Duodenal mucosa (tissue), 2 donors: ENCODE results near the gene SLC38A3.
"Not testable (repeated sequence)": the region's sequence is repeated elsewhere in the genome, so short reads cannot be mapped to it uniquely, and the experiment has no call there.

Experiments used
- H3K27ac ChIP-seq: one replicate; pipeline ENCODE4 v1.7.0; 2013; ENCODE audit warnings: low read depth, low read length
- H3K27me3 ChIP-seq, 2 donors: one replicate each; pipeline ENCODE4 v1.7.0; 2013; ENCODE audit warnings: low read length in 2 of 2, control low read depth in 1 of 2; ENCODE audit not compliant: insufficient read depth in 2 of 2, control insufficient read depth in 1 of 2
- H3K36me3 ChIP-seq, 2 donors: one replicate each; pipeline ENCODE4 v1.7.0; 2013; ENCODE audit warnings: low read length in 2 of 2, control low read depth in 1 of 2; ENCODE audit not compliant: insufficient read depth in 2 of 2, control insufficient read depth in 1 of 2
- H3K4me1 ChIP-seq, 2 donors: one replicate each; pipeline ENCODE4 v1.7.0; 2013; ENCODE audit warnings: low read length in 2 of 2, control low read depth in 1 of 2; ENCODE audit not compliant: insufficient read depth in 2 of 2, control insufficient read depth in 1 of 2
- H3K4me3 ChIP-seq, 2 donors: one replicate each; pipeline ENCODE4 v1.7.0; 2013; ENCODE audit warnings: low read length in 2 of 2, low read depth in 1 of 2
- H3K9ac ChIP-seq, 2 donors: one replicate each; pipeline ENCODE4 v1.7.0; 2013; ENCODE audit warnings: low read length in 2 of 2, low read depth in 1 of 2
- H3K9me3 ChIP-seq, 2 donors: one replicate each; pipeline ENCODE4 v1.7.0; 2013; ENCODE audit warnings: low read length in 2 of 2, control low read depth in 1 of 2; ENCODE audit not compliant: control insufficient read depth in 1 of 2

Gene SLC38A3

DNA sequence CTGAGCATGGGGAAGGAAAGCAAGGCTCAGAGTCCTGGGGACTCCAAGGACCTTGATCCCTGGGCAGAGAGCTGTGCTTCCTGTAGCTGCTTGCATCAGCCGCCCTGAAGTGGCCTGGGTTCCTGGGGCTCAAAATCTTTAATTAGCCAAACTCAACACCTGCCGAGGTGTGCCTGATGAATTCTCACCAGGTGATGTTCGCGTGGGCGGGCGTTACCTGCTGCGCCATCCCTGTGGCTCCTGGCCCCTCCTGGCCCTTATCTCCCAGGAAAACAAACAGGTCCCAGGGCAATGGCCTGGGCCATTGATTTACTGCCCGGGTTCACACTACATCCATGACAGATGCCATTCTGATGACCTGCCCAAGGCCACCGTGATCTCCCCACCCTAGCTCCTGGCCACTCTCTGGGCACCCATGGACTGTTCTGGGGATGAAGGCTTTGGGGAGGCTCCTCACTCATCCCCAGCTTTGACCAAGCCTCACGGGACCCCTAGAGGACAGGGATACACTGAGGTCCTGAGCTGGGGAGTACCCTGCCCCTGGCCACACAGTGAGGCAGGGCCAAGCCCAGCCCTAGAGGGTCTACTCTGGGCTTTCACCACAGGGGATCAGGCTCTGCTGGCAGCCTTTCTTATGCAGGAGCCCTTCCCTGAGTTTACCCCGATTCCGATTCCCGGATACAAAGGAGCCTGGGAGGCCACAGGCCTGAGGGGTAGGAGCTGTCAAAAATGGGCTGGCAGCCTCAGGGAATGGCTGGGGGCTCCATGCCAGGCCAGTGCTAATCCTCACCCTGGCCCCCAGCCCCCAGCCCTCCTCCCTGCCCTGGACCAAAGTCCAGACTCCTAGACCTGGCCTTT, 5.7 kb downstream of the SLC38A3 start:
- Histone ChIP-seq H3K27ac (no peak overlapping the region), H3K9me3 (no peaks in the 10 kb centered on the region), H3K36me3 (no peaks in the 10 kb centered on the region), H3K4me1 (peaks cover 15 to 21% of the 10 kb centered on the region in 2 donors), H3K4me3 (no peak overlapping the region), H3K27me3 (peaks cover 0 to 12% of the 10 kb centered on the region in 2 donors), H3K9ac (no peak overlapping the region)

DNA sequence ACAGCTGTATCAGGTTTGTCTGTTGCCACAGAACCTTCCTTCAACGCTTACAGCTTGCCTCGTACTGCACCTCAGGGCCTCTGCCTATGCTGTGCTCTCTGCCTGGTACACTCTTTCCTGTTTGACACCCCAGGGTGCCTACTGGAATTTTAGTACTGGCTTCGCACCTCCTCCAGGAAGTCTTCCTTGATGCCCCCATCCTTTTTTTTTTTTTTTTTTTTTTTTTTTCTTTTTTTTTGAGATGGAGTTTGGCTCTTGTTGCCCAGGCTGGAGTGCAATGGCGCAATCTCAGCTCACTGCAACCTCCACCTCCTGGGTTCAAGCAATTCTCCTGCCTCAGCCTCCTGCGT, 6.3 kb downstream of the SLC38A3 start:
- H3K4me1 ChIP-seq: peaks cover 15 to 17% of the 10 kb centered on the region in 2 donors
- H3K27me3 ChIP-seq: not testable (repeated sequence)

DNA sequence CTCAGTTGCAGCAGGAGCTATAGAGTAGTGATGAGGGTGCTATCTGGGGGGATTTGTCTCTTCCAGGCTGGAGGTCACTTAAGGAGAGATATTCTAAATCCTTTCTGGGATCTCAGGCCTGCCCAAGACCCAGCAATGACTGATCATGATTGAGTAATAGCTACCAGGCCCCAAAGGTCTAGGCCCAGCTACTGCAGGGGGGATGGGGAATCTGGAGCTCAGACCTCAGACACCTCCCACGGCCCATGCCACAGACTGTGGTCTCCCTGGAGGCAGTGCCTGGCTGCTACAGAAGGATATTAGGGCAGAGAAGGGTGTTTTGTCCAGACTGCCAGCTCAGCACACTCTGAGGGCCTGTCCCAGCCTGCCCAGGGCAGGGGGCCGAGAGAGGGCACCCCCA, 6.9 kb downstream of the SLC38A3 start:
- Histone ChIP-seq H3K27me3 (peaks cover 0 to 1% of the 10 kb centered on the region in 2 donors), H3K36me3 (no peaks in the 10 kb centered on the region), H3K9ac (no peak overlapping the region), H3K4me3 (no peak overlapping the region), H3K27ac (no peak overlapping the region), H3K9me3 (no peaks in the 10 kb centered on the region), H3K4me1 (peaks cover 15 to 17% of the 10 kb centered on the region in 2 donors)

More for the DNA sequence above, 6.3 kb downstream of the SLC38A3 start:
- not testable (repeated sequence) for H3K4me3 ChIP-seq, H3K27ac ChIP-seq, H3K9ac ChIP-seq, H3K9me3 ChIP-seq, H3K36me3 ChIP-seq

DNA sequence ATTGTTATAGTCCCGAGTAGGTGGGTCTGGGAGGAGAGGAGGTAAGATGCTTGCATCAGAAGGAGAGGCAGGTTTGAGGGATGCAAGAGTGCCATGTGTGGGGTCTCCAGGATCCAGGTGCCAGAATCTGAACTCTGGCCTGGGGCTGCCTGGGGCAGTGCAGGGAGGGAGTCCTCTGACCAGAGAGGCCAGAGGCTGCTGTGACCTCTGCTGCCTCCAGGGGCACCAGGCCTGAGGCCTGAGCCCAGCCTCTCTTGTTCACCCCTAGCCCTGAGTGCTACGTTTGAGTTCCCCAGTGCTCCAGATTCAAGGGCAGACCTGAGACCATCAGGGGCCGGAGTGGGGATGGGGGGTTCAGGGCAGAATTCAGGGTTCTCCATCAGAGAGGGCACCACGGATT, 7.4 kb downstream of the SLC38A3 start:
- Histone ChIP-seq H3K4me1 (peaks cover 15 to 17% of the 10 kb centered on the region in 2 donors), H3K9ac (no peak overlapping the region), H3K9me3 (no peaks in the 10 kb centered on the region), H3K36me3 (no peaks in the 10 kb centered on the region), H3K27me3 (no peaks in the 10 kb centered on the region), H3K27ac (no peak overlapping the region), H3K4me3 (no peak overlapping the region)

DNA sequence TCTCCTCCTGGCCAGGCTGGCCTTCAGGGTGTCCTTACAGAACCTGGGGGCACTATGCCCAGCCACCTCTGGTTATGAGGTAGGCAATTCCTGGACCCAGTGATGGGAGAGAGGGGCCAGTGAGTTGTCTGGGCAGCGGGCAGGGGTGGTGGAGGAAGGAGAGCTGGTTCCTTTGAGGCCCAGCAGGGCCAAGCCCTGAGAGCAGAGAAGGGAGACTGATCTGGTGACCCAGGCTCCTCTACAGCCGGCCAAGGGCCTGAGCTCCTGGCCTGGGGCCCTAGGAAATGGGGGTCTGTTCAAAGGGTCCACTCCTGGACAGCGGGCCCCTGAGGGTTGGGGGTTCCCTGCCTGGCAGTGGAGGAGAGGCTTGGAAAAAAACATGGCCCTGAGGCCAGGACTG, 7.9 kb downstream of the SLC38A3 start:
- no peak overlapping the region for H3K9ac ChIP-seq
- H3K9me3 ChIP-seq: no peaks in the 10 kb centered on the region
- no peak overlapping the region for H3K4me3 ChIP-seq
- no peaks in the 10 kb centered on the region for H3K27me3 ChIP-seq
- peaks cover 15 to 17% of the 10 kb centered on the region in 2 donors for H3K4me1 ChIP-seq
- H3K36me3 ChIP-seq: no peaks in the 10 kb centered on the region
- no peak overlapping the region for H3K27ac ChIP-seq

DNA sequence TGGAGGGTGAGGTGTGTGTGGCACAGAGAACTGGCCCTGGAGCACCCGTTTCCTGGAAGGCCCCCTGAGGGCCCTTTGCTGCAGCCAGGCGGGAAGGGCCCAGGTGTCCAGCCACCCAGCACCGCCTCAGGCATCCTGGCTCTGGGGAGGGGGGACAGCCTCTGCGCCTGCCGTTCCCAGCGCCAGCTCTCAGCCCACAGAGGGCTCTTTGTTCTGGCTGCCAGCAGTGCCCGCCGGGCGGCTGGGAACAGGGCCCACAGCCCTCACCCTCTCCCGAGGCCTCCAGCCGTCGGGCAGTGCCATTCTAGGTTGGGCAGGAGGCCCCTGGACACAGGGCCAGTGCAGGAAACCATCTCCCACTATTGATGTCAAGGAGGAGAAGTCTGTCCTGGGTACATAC, 8.3 kb downstream of the SLC38A3 start:
- H3K36me3 ChIP-seq: no peaks in the 10 kb centered on the region
- H3K9ac ChIP-seq: no peak overlapping the region
- no peaks in the 10 kb centered on the region for H3K27me3 ChIP-seq
- peaks cover 15 to 17% of the 10 kb centered on the region in 2 donors for H3K4me1 ChIP-seq
- H3K9me3 ChIP-seq: no peaks in the 10 kb centered on the region
- H3K4me3 ChIP-seq: no peak overlapping the region
- no peak overlapping the region for H3K27ac ChIP-seq

DNA sequence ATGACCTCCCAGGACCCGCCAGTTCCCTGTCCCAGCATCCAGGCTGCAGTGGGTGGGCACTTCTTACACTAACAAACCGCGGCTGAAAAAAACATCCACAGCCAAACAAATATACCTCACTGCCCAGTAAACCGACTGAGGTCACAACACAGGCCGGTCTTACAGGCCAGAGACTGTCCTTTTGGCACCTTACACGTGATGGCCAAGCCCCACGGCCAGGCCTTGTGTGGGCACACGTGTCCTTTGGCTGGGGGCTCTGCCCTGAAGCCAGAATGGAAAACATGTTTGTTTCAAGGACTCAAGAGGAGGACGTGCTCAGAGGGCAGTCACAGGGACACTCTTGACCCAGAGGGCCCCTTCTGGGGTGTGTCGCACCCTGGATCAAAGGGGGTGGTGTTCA, 9.8 kb downstream of the SLC38A3 start:
- H3K9ac ChIP-seq: no peak overlapping the region

DNA sequence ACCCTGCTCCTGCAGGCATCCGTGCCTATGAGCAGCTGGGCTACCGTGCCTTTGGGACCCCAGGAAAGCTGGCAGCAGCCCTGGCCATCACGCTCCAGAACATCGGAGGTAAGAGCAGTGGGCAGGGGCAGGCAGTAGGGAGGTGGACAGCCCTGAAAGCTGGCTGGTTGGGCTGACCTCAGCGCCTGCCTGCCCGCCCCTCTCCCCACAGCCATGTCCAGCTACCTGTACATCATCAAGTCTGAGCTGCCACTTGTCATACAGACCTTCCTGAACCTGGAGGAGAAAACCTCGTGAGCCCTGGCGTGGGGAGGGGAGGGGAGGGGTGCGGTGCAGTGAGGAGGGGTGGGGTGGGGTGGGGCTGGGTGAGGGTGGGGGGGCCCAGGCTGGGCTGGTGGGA, 10.5 kb downstream of the SLC38A3 start:
- H3K27ac ChIP-seq: no peak overlapping the region
- H3K4me3 ChIP-seq: no peak overlapping the region
- peaks cover 7 to 8% of the 10 kb centered on the region in 2 donors for H3K4me1 ChIP-seq
- H3K9me3 ChIP-seq: no peaks in the 10 kb centered on the region
- no peaks in the 10 kb centered on the region for H3K27me3 ChIP-seq
- no peaks in the 10 kb centered on the region for H3K36me3 ChIP-seq
- H3K9ac ChIP-seq: no peak overlapping the region

More for the DNA sequence above, 9.8 kb downstream of the SLC38A3 start:
- no peak overlapping the region for H3K27ac ChIP-seq
- H3K4me1 ChIP-seq: peaks cover 14 to 15% of the 10 kb centered on the region in 2 donors
- H3K36me3 ChIP-seq: no peaks in the 10 kb centered on the region
- no peak overlapping the region for H3K4me3 ChIP-seq
- no peaks in the 10 kb centered on the region for H3K9me3 ChIP-seq
- H3K27me3 ChIP-seq: no peaks in the 10 kb centered on the region

DNA sequence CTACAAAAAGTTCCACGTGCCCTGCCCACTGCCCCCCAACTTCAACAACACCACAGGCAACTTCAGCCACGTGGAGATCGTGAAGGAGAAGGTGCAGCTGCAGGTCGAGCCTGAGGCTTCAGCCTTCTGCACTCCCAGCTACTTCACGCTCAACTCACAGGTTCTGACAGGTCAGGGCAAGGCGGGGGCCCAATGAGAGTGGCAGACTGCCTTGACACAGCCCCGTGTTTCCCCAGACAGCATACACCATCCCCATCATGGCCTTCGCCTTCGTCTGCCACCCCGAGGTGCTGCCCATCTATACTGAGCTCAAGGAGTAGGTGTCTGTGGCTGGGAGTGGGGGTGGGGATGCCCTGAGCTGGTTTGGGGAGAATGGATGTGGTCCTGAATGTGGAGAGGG, 12.6 kb downstream of the SLC38A3 start:
- H3K4me3 ChIP-seq: no peak overlapping the region
- H3K27me3 ChIP-seq: no peaks in the 10 kb centered on the region
- H3K9me3 ChIP-seq: no peaks in the 10 kb centered on the region
- no peaks in the 10 kb centered on the region for H3K36me3 ChIP-seq
- no peak overlapping the region for H3K27ac ChIP-seq
- no peaks in the 10 kb centered on the region for H3K4me1 ChIP-seq
- H3K9ac ChIP-seq: no peak overlapping the region

DNA sequence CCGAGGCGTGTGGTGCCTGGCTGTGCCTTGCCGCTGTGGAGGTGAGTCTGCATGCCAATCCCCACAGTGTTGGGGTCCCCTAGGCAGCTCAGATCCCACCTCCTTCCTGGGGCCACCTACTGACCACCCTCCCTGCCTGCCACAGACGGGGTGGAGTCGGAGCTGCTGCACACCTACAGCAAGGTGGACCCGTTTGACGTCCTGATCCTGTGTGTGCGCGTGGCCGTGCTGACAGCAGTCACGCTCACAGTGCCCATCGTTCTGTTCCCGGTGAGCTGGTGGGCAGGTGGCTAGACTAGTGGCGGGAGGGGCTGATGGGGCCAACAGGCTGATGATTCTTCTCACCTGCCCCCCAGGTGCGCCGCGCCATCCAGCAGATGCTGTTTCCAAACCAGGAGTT, 13.4 kb downstream of the SLC38A3 start:
- no peak overlapping the region for H3K27ac ChIP-seq
- H3K36me3 ChIP-seq: no peaks in the 10 kb centered on the region
- H3K9ac ChIP-seq: no peak overlapping the region
- H3K27me3 ChIP-seq: no peaks in the 10 kb centered on the region
- H3K4me3 ChIP-seq: no peak overlapping the region
- H3K9me3 ChIP-seq: no peaks in the 10 kb centered on the region
- H3K4me1 ChIP-seq: no peaks in the 10 kb centered on the region
